OCI-LY1 (cell line): ENCODE measurements around the gene KCNJ9.

Experiments used
- H2AFZ ChIP-seq: fragments of 200-600 bp; sonication (generic), shearing (Covaris generic); 2 replicates; pipeline ENCODE4 v1.6.0; 2014; ENCODE audit warnings: antibody characterized with exemption, mild to moderate bottlenecking, low read length
- H3F3A ChIP-seq: fragments of 200-600 bp; sonication (generic), shearing (Covaris generic); 2 replicates; pipeline ENCODE4 v1.6.0; 2014; ENCODE audit warnings: mild to moderate bottlenecking, antibody characterized with exemption, low read length, moderate library complexity; ENCODE audit not compliant: insufficient read depth
- H3K27ac ChIP-seq: fragments of 200-600 bp; sonication (generic); 2 replicates; pipeline ENCODE4 v1.5.1; 2014; ENCODE audit warnings: low read length, mixed run types, mild to moderate bottlenecking, low read depth; ENCODE audit not compliant: poor library complexity, severe bottlenecking
- H3K27me3 ChIP-seq: fragments of 200-600 bp; sonication (generic); 2 replicates; pipeline ENCODE4 v1.6.0; 2014; ENCODE audit warnings: antibody characterized with exemption, mild to moderate bottlenecking, low read length, moderate library complexity; ENCODE audit not compliant: insufficient read depth
- H3K36me3 ChIP-seq: fragments of 200-600 bp; sonication (generic); 2 replicates; pipeline ENCODE4 v1.6.1; 2014; ENCODE audit warnings: mild to moderate bottlenecking, antibody characterized with exemption, low read length, moderate library complexity, mixed read lengths; ENCODE audit not compliant: insufficient read depth
- H3K4me1 ChIP-seq: fragments of 200-600 bp; sonication (generic); 2 replicates; pipeline ENCODE4 v1.5.1; 2014; ENCODE audit warnings: mild to moderate bottlenecking, low read length, moderate library complexity; ENCODE audit not compliant: insufficient read depth, severe bottlenecking
- H3K4me2 ChIP-seq: fragments of 200-600 bp; sonication (generic), shearing (Covaris generic); 2 replicates; pipeline ENCODE4 v1.6.1; 2014; ENCODE audit warnings: low read length
- H3K4me3 ChIP-seq: fragments of 200-600 bp; sonication (generic); 2 replicates; pipeline ENCODE4 v1.5.1; 2014; ENCODE audit warnings: low read length, low read depth, mild to moderate bottlenecking, mixed read lengths; ENCODE audit not compliant: poor library complexity, severe bottlenecking
- H3K79me2 ChIP-seq: fragments of 200-600 bp; shearing (Covaris generic); 2 replicates; pipeline ENCODE4 v1.6.1; 2016; ENCODE audit warnings: mixed run types, low read length, mixed read lengths; ENCODE audit not compliant: insufficient read depth
- H3K9ac ChIP-seq: fragments of 200-600 bp; sonication (generic), shearing (Covaris generic); 2 replicates; pipeline ENCODE4 v1.6.1; 2014; ENCODE audit warnings: mild to moderate bottlenecking, low read length, mixed read lengths
- H3K9me2 ChIP-seq: fragments of 200-600 bp; sonication (generic), shearing (Covaris generic); 2 replicates; pipeline ENCODE4 v1.6.1; 2014; ENCODE audit warnings: low read depth, mild to moderate bottlenecking, low read length, mixed read lengths
- H3K9me3 ChIP-seq: fragments of 200-600 bp; shearing (Covaris generic); 2 replicates; pipeline ENCODE4 v1.6.1; 2014; ENCODE audit warnings: low read length, mixed read lengths
- H4K20me1 ChIP-seq: fragments of 200-600 bp; sonication (generic), shearing (Covaris generic); 2 replicates; pipeline ENCODE4 v1.6.0; 2016; ENCODE audit warnings: mild to moderate bottlenecking, low read length; ENCODE audit not compliant: insufficient read depth
- CTCF ChIP-seq: fragments of 200-600 bp; sonication (generic), shearing (Covaris generic); IDR thresholded peaks from 2 replicates; pipeline ENCODE4 v1.5.1; 2017; ENCODE audit warnings: mild to moderate bottlenecking, antibody characterized with exemption, low read length, moderate library complexity, mixed read lengths
- EZH2 ChIP-seq: fragments of 200-600 bp; sonication (generic), shearing (Covaris generic); IDR thresholded peaks from 2 replicates; pipeline ENCODE4 v1.8.0; 2017; ENCODE audit warnings: borderline replicate concordance, mixed run types, mild to moderate bottlenecking, antibody characterized with exemption, low read length, moderate library complexity, mixed read lengths

The KCNJ9 gene

GRCh38 chr1:160083968-160084770, 2.8 kb downstream of the KCNJ9 start:
- no peaks in the 10 kb centered on the region for H3K27me3 ChIP-seq
- H3K4me2 ChIP-seq, result no peak overlapping the region
- H3F3A ChIP-seq, result no peaks in the 10 kb centered on the region
- no peaks in the 10 kb centered on the region for H3K9me2 ChIP-seq
- no peaks in the 10 kb centered on the region for H3K9me3 ChIP-seq
- H3K4me3 ChIP-seq, result no peak overlapping the region
- H3K79me2 ChIP-seq, result no peaks in the 10 kb centered on the region
- no peaks in the 10 kb centered on the region; the same call in 1 of the 2 replicates for H3K36me3 ChIP-seq
- no peak overlapping the region for H3K27ac ChIP-seq
- H4K20me1 ChIP-seq, result no peaks in the 10 kb centered on the region
- no peak overlapping the region for H3K9ac ChIP-seq
- H2AFZ ChIP-seq, result no peak overlapping the region
- no peak for TF ChIP-seq EZH2
- TF ChIP-seq CTCF, result peak; percentile 52
- H3K4me1 ChIP-seq, result no peaks in the 10 kb centered on the region

- Histone ChIP-seq H3K36me3 (no peaks in the 10 kb centered on the region; the same call in 1 of the 2 replicates), H3K27me3 (no peaks in the 10 kb centered on the region), H3K9ac (no peak overlapping the region), H4K20me1 (no peaks in the 10 kb centered on the region), H3K79me2 (no peaks in the 10 kb centered on the region), H3F3A (no peaks in the 10 kb centered on the region), H3K9me2 (no peaks in the 10 kb centered on the region), H3K4me1 (no peaks in the 10 kb centered on the region), H3K27ac (no peak overlapping the region), H2AFZ (no peak overlapping the region), H3K4me2 (no peak overlapping the region), H3K9me3 (no peaks in the 10 kb centered on the region), H3K4me3 (no peak overlapping the region)
- TF ChIP-seq EZH2, result no peak
- no peak for TF ChIP-seq CTCF
These were observed 3.5 kb downstream of the KCNJ9 start for GRCh38 chr1:160084771-160085321.

GRCh38 chr1:160085686-160086455, 4.5 kb downstream of the KCNJ9 start:
- Histone ChIP-seq H3K4me3 (no peak overlapping the region), H2AFZ (no peak overlapping the region)

More at GRCh38 chr1:160085686-160086455, 4.5 kb downstream of the KCNJ9 start:
- Histone ChIP-seq H3K79me2 (no peaks in the 10 kb centered on the region), H3K36me3 (no peaks in the 10 kb centered on the region; the same call in 1 of the 2 replicates), H3K9ac (no peak overlapping the region), H3K9me2 (no peaks in the 10 kb centered on the region), H3F3A (no peaks in the 10 kb centered on the region), H3K4me2 (no peak overlapping the region), H3K4me1 (no peaks in the 10 kb centered on the region), H3K27ac (no peak overlapping the region), H3K27me3 (no peaks in the 10 kb centered on the region), H3K9me3 (no peaks in the 10 kb centered on the region), H4K20me1 (no peaks in the 10 kb centered on the region)
- TF ChIP-seq CTCF (peak; percentile 82), EZH2 (no peak)
